Activated CD4-positive, CD25-positive, alpha-beta regulatory T cell treated with anti-CD3 and anti-CD28 coated beads, Interleukin-2, amount 50 U/mL, for 24 hours (primary cell): ENCODE data around the gene TIGD3.
A peak's percentile ranks its signal among the peaks of the same experiment; 100 is the strongest.

Experiments
- ATAC-seq, 2 donors: fragments of 150-1000 bp; cut with Tn5 transposase; one replicate each; pipeline ENCODE4 v1.10.0; 2021; ENCODE audit warnings: mild to moderate bottlenecking in 1 of 2, moderate library complexity in 1 of 2

TIGD3 gene

DNA sequence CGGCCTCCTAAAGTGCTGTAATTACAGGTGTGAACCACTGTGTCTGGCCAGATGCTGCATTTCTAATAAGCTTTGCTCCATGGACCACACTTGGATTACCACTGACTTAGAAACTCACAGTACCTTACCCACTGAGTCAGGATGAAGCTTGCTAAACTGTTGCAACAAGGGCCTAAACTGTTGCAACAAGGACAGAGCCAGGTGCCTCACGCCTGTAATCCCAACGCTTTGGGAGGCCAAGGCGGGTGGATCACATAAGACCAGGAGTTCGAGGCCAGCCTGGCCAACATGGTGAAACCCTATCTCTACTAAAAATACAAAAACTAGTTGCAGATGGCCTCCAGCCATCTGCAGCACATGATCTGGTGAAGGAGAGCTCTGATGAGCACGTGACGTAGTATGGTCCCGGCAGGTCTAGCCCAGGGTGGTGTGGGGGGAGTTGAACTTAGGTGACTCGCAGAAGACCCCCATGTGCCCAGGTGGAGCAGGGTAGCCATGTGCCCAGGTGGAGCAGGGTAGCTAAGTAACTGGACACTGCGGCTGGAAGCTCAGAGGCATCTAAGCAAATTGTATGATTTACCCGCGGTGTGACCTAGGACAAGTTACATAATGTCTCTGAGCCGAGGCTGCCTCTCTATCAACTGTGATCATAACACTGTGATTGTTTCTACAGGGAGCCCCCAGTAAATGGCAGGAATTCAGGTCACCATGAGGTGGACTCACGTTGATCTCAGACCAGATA lies 19.5 kb downstream of the TIGD3 start:
- ATAC-seq: no peak

DNA sequence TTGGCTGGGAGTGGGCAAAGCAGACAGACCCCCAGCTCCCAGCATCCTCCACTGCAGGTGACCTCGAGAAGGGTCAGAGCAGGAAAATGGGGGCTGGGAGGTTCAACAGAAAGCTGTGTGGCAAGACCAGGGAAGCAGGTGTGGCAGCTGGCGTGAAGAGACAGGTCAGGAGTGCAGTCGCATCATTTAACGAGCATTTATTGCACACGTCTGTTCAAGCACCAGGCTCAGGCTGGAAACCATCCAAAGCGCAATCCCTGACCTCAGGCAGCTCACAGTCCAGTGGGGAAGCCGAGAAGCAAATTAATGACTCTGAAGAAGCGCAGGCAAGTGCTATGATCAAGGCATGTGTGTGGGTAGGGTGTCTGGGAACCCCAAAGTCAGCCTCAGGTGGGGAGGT lies 20.5 kb downstream of the TIGD3 start:
- no peak for ATAC-seq

- ATAC-seq: no peak
These were observed 21.7 kb downstream of the TIGD3 start for GRCh38 chr11:65376138-65376713.

DNA sequence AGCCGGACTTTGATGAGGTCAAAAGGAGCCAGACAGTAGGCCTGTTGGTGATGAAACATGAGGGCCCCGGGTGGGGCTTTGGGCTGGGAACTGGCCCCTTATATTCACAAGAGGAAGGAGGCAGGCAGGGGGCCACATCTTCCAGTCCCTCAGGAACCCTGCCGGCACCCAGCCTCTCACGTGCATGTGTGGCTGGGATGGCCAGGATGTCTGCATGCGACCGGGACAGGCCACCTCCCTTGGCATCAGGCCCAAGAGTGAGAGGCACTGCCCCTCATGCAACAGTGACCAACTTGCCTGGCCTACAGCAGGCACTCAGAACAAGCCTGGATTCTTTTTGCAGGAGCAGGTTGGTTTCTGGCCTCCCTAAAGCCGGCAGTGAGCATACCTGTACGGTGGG lies 22.5 kb downstream of the TIGD3 start:
- no peak for ATAC-seq

DNA sequence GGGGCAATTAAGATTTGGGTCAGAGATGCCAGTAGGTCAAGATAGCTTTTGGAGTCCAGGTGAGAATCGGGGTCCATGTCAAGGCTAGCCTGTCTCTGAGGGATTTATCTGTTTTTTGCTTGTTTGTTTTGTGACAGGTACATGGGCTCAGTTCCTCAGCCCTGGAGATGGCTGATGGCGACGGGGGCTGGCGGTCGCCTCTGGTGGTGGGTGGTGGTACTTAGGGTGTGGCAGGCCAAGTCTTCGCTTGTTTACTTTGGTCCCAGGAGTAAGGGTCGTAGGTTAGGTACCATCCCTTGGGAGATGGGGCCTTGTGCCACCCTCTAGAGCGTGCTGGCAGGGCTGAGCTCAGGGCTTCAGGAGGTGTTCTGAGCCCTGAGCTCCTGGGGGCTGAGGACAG lies 23.2 kb downstream of the TIGD3 start:
- ATAC-seq: no peak

DNA sequence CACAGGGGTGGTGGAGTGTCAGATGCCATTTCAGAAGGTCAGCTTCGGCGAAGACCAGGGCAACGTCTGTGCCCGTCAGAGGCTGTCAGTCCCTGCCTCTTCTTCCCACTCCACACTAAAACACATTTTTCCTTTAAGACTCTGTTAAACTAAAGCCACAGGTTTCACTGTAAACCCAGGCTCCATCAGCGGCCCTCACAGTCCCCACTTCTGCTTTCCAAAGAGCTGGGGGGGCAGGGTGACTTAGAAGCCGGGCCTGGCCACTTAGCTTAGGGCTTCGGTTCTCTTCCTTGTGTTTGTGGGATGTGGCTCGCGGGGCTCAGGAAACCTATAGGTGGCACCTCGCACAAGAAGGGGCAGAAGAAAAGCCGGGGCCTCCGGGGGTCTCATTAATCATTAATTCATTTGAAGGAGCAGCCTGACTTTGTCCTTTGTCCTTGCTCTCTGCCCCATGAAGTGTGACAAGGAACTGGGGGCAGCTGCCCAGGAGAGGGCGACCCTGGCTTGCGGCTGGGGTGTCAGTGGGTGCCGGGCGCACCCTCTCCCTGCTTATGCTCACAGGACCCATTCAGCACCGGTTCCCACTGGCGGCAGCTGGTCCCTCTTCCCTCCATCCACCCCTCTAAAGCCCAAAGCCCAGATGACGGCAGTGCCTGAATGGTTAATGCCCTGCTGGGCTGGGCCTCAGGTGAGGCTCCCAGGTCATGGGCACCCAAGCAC lies 23.8 kb downstream of the TIGD3 start:
- no peak for ATAC-seq

- no peak for ATAC-seq
These were observed 24.5 kb downstream of the TIGD3 start for GRCh38 chr11:65378928-65379638.

GRCh38 chr11:65379698-65380459 lies 25.3 kb downstream of the TIGD3 start:
- no peak for ATAC-seq

DNA sequence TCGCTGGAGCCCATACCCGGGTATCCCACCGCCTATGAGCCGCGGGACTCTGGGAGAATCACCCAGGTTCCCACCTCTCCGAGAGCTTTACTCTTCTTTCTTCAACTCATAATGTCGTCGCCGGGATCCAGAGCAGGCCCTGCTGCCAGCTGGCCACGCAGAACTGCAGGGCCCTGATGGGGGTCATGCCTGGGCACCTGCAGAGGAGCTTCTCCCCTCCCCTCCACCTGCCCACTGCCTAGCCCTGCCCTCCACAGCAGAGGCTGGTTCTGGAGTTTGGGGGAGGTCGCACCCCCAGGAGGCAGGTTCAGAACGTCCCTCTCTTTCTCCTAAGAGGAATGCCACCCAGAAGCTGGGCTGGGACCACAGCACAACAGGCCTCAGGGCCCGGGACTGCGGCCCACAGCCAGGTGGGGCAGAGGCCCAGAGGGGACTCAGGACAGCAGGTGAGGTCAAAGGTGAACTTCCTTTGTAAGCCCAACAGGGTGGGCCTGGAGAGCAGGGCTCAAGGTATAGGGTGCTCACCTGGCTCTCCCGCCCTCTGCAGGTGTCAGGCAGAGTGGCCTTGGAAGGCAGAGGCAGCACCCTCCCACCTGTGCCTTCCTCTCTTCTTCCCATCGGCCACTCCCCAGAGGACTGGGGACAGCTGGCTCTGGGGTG lies 26.0 kb downstream of the TIGD3 start:
- ATAC-seq: no peak

- no peak for ATAC-seq
These were observed 27.1 kb downstream of the TIGD3 start for GRCh38 chr11:65381716-65382032.

DNA sequence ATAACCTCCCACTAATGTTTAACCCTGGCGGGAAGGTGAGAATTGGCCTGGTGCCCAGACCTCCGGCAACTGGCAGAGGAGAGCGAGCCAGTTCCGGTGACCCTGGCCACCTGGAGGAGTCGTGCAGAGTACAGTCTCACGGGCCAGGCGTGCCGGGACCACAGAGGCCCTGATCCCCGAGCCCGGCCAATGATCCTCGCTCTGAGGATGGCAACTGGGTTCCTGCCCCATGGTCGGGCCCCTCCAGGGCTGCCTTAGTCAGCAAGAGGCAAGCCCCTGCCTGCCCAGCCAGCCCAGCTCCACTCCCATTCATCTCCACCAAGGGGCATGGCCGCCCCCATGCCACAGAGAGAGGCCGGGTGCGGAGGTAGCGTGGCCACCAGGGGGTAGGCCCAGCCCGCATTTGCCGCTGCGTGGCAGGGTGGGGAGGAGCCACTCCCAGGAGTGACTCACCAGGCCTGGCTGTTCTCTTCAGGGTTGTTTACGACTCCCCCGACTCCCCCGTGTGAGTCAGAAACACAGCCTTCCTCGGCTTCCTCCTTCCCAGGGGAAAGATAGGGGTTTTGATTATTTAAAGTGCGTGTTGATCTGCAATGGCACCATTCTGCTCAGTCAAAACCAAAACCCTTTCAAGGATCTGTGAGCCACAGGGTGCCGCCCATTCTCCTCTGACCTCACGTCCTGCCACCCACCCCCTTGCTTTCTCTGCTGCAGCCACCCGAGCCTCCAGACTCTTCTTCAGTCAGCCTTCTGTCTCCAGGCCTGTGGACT lies 27.7 kb downstream of the TIGD3 start, which contains the start of gene SLC25A45:
SLC25A45 (minus strand) TSS at position 614 of the 771 bp plus-strand sequence. CDS start 695 bp downstream, outside the sequence.
- ATAC-seq: peak; percentile 91 to 92

- no peak for ATAC-seq
These were observed 28.3 kb downstream of the TIGD3 start for GRCh38 chr11:65382804-65383368.

- no peak for ATAC-seq
These were observed 29.2 kb downstream of the TIGD3 start for GRCh38 chr11:65383778-65384177.

GRCh38 chr11:65384301-65384889 lies 29.8 kb downstream of the TIGD3 start:
- ATAC-seq: no peak

- ATAC-seq: peak; percentile 44 to 46
These were observed 32.0 kb downstream of the TIGD3 start, which contains the start of gene FRMD8 for GRCh38 chr11:65386307-65387140. FRMD8 (plus strand) TSS chr11:65386637; CDS start chr11:65387037, 400 bp downstream.

GRCh38 chr11:65388731-65389130 lies 34.2 kb downstream of the TIGD3 start:
- ATAC-seq: no peak

GRCh38 chr11:65389294-65389980 lies 34.9 kb downstream of the TIGD3 start:
- ATAC-seq: no peak

DNA sequence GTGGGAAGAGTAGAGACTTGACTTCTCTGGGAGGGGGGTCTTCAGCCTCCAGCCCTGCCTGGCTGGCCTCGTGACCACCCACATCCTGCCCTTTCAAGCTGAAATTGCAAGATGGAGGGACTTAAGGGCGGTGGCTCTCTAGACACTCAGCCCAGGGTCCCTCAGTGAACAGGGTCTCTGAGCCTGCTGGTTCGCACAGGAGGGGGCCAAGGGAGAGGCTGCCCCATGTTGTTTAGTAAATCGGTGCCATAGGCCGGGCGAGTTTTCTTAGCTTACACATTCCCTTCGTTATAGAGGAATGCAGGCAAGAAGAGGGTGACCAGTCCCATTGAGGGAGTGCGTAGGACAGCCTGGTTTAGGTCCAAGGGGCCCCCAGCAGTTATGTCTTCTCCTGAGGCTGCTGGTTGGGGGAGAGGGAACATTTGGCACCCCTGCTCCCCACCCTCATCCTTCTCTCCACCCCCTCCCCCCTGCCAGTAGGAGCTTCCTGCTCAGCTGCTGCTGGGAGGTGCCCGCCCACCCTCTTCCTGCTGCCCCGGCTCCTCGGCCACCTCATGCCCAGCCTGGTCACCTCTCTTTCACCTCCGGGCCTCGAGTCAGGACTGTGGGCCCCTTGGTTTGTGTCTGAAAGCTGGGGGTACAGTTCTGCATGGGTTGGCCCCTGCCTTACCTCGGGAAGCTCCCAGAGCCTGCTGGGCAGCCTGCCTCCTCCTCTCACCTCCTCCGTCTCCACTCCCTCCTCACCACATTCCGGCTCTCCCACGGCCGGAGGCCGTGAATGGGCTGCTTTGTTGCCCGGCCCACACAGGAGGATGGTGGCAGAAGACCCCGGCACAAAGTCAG lies 35.8 kb downstream of the TIGD3 start:
- no peak for ATAC-seq
